Transverse colon (tissue), 4 donors: Measurements from ENCODE around the gene GRIK4.

ENCODE experiments used
- CTCF ChIP-seq, 5 experiments: fragments of 200-600 bp in 3 of 5; fragments of 450-650 bp in 2 of 5; sonication (generic) in 3 of 5; IDR thresholded peaks; 1 replicate in 2 of 5; 2 replicates in 3 of 5; pipeline ENCODE4 v1.5.1; 2016 to 2017; ENCODE audit warnings: antibody characterized with exemption in 5 of 5, inconsistent platforms in 3 of 5, mild to moderate bottlenecking in 2 of 5, moderate library complexity in 1 of 5
- EP300 ChIP-seq: sonication (generic); formaldehyde crosslinking; IDR thresholded peaks from one replicate; pipeline ENCODE4 v1.6.1; 2017; ENCODE audit warnings: antibody characterized with exemption, low read depth
- POLR2A ChIP-seq: fragments of 450-650 bp; IDR thresholded peaks from one replicate; pipeline ENCODE4 v1.6.1; 2016; ENCODE audit warnings: antibody characterized with exemption, mild to moderate bottlenecking, moderate library complexity
- POLR2AphosphoS5 ChIP-seq, 3 donors: sonication (generic); formaldehyde crosslinking; IDR thresholded peaks; one replicate each; pipeline ENCODE4 v1.6.1; 2016; ENCODE audit warnings: antibody characterized with exemption in 3 of 3

DNA sequence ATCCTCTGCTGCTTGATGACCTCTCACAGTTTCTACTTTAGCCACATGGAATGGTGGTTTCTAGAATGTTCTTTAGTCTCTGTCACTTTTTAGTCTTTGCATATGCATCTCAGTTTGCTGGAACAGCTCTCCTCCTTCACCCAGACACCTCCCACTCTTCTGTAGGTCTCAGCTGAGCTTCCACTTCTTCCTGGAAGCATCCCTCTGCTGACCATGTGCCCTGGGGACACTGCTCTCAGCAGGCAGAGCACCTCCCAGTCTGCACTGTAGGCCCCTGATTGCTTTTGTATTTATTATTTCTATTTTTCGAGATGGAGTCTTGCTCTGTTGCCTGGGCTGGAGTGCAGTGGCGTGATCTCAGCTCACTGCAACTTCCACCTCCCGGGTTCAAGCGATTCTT lies 84.0 kb downstream of the GRIK4 start:
- TF ChIP-seq CTCF (IDR thresholded peaks at IDR 0.05), result no peak
- TF ChIP-seq EP300, result no peak
- no peak for TF ChIP-seq POLR2AphosphoS5 (IDR thresholded peaks at IDR 0.05)
- TF ChIP-seq POLR2A, result no peak
